Activated naive CD8-positive, alpha-beta T cell treated with anti-CD3 and anti-CD28 coated beads, Interleukin-2, amount 50 U/mL, for 16 hours (primary cell): ENCODE measurements around the gene PRTFDC1.
"Not testable (repeated sequence)": the region's sequence is repeated elsewhere in the genome, so short reads cannot be mapped to it uniquely, and the experiment has no call there.

ENCODE experiments used
- DNase-seq: peaks from one replicate; pipeline ENCODE4 v3.0.0-alpha.2; 2020; ENCODE audit warnings: low read depth, low spot score

Gene PRTFDC1

DNA sequence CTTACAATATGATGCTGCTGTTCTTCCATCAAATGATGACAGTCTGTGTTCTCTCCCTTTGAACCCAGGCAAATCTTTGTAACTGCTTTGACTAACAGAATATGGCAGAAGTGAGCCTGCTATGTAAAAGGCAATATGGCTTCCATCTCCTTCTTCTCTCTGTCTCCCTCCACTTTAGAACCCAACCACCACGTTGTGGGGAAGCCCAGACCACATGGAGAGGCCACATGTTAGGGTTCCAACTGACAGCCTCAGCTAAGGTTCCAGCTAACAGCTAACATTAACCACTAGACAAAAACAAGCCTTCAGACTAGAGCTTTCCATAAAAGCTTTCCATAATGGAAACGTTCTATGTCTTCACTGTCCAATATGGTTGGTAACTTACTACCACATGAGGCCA, 107.7 kb downstream of the PRTFDC1 start:
- DNase-seq: no peak

DNA sequence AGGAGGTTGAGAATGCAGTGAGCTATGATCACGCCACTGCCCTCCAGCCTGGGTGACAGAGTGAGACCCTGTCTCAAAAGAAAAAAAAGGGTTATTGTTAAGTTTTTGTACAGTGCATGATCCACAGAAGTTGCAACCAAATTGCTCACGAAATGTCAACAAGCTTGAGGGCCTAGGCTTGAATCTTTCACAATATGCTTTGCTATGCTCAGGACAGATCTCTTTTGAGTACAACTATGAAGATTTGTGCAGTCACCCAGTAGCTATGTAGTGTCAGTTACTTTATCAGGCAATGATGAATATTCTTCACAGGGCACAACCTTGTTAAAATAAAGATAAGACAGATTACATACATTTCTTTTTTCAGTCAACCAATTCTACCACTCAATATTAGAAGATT, 109.2 kb downstream of the PRTFDC1 start:
- DNase-seq: no peak

DNA sequence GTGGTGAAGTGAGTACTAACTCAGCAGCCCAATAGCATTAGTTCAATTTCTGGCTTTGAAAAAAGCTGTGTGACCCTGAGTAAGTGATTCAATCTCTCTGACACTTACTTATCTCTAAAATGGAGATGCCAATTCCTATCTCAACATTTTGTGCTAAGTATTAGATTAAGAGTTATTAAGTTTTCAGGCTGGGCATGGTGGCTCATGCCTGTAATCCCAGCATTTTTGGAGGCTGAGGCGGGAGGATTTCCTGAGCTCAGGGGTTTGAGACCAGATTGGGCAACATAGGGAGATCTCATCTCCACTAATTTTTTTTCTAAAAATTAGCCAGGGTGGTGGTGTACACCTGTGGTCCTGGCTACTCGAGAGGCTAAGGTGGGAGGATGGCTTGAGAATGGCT, 109.5 kb downstream of the PRTFDC1 start:
- DNase-seq: no peak

DNA sequence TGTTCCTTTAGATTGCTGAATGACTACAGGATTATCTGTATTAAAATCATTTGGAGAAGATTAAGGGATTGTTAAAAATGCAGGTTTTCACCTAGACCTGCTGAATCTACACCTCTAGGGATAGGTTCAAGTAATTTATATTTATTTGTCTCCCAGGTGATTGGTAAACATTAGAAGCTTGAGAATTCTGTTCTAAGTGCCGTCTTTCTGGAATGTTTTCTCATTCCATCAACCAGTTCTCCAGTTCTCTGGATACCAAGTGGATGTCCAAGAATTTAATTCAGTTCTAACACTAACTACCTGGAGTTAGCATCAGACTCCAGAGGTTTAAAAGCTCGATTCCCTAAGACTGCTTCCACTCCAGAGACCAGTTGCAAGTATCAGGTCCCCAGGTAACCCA, 110.9 kb downstream of the PRTFDC1 start:
- no peak for DNase-seq

DNA sequence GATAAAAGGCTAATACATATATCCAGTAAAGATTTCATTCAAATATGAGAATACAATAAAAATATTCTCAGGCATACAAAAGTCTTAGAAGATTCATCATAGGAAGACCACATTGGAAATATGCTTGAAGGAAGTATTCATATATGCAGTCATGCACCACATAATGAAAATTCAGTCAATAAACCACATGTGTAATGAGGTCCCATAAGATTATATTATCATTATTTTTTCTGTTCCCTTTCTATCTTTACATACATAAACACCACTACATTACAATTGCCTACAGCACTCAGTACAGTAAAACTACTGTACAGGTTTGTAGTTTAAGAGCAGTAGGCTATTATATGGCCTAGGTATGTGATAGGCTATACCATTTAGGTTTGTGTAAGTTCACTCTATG, 111.6 kb downstream of the PRTFDC1 start:
- no peak for DNase-seq

DNA sequence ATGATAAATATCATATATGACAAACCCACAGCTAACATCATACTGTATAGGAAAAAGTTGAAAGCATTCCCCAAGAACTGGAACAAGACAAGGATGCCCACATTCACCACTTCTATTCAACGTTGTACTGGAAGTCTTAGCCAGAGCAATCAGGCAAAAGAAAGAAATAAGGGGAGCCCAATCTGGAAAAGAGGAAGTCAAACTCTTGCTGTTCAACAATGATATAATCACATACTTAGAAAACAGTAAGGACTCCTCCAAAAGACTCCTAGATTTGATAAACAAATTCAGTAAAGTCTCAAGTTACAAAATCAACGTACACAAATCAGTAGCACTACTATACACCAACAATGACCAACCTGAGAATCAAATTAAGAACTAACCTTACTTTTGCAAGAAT, 114.6 kb downstream of the PRTFDC1 start:
- not testable (repeated sequence) for DNase-seq

DNA sequence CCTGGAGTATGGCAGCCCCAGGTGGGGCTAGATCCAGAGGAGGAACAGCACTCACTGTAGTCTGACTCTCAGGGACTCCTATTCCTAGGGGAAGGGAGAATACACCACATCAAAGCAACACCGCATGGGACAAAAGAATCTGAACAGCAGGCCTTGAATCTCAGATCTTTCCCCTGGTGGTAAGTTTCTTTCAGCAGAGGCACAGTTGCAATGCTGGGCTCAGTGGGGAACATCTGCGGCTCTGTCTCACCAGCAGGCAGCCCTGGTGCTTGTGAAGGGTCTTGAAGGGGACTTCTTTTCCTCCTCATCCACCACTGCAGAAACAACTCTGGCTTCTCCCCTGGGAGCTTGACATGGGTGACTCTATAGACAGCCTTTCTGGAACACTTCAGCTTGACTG, 117.5 kb downstream of the PRTFDC1 start:
- DNase-seq: no peak

DNA sequence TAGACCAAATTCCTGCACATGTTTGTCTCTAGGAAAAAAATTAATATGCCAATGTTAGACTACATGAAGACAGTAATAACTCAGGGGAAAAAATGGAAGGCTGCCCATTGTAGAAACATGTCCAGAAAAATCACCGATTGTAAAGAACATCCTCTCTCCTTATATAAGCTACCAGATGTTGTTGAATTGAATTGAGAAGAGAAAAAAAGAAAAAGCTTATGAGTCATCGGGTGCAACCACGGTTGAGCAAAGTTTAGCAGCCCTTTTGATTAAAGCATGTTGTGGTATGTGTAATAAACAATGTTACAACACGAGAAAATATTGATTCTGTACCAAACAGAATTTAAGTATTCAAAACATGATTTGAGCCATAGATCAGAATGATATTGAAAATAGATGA, 126.4 kb downstream of the PRTFDC1 start:
- no peak for DNase-seq

DNA sequence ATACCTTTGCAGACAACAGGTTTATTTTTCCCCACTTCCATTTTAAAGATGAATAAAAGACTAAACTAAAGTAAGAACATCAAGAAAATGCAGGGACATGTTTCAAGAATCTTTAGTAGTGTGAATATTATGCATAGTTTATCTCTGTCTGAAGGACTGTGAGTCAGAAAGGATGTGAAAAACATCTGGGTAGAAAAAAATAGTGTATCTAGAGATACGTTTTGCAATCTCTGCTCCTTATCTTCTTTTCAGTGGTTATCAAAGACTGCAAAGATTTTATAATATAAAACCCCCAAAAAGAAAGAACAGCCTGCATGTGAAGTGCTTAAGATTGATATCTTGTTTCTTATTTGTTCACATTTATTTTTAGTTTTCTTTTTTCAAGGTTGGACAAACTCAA, 126.9 kb downstream of the PRTFDC1 start:
- DNase-seq: no peak

DNA sequence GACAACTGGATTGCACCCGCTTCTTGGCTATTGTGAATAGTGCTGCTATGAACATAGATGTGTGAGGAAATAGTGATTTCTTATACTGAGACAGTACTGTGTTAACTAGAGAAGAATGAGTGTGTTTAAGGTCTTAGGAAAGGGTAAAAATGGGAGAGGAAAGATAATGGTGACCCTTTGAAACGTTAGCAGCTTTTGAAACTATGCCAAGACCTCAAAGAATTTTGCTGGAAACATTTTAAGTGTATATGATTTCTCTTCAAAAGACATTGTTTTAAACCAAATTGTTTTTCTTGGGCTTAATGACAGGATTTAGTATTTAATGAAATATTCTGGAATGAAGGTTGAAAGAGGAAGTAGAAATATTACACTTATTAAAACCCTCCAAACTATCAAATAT, 127.9 kb downstream of the PRTFDC1 start:
- no peak for DNase-seq

DNA sequence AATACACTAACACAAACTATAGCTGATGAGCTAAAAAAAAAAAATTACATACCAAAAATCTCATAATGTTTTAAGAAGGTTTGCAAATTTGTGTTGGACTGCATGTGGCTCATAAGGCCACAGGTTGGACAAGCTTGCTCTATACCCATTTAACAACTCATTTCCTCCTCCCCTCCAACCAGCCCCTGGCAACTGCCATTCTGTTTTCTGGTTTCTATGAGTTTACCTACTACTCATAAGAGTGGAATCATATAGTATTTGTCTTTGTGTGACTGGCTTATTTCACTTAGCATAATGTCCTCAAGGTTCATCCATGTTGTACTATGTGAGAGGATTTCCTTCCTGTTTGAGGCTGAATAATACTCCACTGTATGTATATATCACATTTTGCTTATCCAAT, 128.3 kb downstream of the PRTFDC1 start:
- no peak for DNase-seq

DNA sequence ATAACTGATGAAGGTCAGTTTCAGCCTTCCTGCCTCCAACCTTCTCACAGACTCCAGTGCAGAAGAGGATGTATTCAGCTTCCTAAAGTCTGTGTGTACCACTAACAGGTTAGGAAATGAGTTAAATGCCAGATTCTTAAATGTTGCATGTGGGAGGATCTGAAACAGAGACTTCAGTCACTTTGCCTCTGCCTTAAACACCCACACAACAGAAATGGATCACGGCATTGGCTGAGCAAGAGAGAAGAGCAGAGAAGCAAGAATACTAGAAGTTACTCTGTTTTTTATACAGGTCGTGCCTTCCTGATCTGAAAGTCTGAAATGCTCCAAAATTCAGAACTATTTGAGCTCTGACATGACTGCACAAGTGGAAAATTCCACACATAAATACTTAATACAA, 129.8 kb downstream of the PRTFDC1 start:
- no peak for DNase-seq

DNA sequence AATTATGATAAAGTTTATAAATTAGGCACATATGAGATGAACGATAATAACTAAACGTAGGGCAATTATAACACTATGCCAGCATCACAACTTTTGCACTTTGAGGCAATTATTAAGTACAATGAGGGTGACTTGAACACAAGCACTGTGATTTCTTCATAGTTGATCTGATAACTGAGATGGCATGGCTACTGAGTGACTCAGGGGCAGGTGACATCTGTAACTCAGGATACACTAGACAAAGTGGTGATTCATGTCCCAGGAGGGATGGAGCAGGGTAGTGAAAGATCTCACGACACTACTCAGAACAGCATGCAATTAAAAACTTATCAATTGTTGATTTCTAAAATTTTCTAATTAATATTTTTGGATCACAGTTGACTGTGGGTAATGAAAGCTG, 130.4 kb downstream of the PRTFDC1 start:
- DNase-seq: no peak

DNA sequence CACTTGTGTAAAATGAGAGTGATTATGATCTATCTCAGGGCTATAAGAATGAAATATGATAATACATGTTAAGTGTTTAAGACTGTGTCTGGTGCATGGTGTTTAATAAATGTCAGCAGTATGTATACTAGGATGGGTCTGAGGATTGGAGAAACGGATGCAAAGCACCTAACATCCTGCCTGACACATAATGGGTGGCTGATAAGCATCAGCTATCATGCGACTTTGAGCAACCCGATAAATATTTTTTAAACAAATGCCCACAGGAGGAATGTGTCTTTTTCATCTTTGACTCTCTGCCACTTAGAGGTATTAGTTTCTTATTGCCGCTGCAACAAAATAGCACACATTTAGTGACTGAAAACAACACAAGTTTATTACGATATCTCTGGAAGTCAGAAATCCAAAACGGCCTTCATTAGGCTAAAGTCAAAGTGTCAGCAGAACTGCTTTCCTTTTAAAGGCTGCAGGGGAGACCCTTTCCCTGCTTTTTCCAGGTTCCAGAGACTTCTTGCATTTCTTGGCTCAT, 135.5 kb downstream of the PRTFDC1 start:
- no peak for DNase-seq

DNA sequence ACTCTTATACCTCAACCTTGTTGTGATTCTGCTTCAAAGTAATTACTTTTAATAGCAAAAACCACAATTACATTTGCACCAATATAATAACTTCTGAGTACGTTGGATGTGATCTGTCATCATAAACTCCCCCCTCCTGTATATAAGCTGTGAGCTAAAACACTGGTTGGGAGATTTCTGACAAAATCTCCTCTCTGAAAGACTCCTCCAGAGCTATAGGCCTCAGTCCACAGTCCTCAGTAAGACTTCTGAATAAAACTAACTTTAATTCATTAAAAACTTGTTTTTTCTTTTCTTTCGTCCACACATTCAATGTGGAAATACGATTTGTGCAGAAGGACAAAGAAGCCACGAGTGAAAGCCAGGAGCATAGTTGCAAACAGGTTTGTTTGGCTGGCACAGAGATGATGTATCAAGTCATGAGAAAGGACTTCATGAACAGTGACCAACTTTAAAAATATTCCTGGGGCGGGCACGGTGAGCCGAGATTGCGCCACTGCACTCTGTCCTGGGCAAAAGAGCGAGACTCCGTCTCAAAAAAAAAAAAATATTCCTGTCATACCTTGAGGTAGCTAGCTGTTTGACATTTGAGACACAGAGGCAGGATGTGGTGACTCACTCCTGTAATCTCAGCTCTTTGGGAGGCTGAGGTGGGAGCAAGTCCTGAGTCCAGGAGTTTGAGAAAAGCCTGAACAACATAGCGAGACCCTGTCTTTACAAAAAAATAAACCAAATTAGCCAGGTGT, 137.7 kb downstream of the PRTFDC1 start:
- DNase-seq: no peak

DNA sequence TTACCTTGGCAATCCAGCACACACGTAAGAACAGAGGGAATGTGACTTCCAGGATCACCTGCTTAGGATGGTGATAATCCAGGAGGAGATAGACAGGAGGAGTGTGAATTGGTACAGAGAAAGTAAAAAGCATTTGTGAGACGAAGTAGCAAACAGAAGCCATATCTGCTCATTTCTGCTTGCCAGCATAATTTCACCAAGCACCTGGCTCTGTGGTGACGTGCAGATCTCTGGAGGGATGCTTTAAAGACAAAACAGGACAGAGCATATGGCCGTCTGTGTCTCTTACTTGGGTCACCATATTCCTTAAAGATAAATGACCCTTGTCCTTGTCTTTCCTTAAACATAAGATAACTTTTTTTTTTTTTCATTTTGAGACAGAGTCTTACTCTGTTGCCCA, 138.6 kb downstream of the PRTFDC1 start:
- DNase-seq: no peak

DNA sequence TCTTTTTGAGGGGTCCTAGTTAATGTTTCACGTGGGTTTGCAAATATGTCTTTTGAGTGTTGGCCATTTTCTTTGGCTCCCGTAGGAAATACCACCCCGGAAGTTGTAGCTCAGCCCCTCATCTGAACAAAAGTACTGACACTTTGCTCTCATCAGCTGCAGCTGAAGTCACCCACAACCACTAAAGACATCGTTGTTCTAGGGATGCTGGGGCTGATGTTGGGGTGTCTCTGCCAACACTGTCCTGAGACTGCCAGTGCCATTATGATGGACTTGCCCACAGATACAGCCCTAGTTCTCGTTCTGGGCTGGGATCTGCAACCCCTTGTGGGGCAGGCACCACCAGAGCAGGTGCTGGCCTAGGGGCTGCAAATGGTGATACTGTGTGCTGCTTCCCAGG, 146.1 kb downstream of the PRTFDC1 start:
- DNase-seq: no peak

DNA sequence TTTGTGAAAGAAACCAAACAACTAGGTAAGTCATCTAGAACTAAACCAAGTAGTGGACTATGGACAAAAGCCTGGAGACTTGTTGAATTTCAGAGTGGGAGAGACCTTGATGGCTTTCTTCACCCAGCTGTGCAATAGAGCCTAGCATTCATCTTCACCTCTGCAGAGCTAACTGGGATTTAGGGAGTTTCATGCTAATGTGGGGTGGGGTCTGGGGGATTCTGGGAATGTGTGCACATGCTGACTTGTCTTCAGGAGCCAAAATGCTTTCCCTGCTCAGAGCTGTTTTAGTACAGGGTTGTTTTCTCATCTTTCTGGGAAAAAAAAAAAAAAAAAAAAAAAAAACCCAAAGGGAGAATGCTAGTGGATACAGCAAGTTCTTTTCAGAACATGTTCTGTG, 147.4 kb downstream of the PRTFDC1 start:
- no peak for DNase-seq

DNA sequence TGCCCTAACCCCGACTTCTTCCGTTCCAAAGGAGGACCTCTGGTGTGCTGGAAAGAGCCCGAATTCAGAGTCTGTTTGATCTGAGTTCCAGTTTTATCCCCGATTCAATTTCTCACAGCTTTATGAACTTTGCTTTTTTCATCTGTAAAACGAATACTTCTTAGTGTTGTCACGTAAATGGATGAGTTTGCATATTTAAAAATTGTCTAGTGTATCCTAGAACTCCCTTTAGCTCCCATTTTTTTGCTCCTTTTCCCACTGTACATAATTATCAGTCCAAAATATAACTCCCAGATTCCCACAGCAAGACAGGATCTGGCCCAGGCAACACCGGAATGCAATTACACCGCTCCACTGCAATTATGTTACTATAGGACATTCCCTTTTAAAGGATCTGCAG, 148.0 kb downstream of the PRTFDC1 start:
- no peak for DNase-seq

DNA sequence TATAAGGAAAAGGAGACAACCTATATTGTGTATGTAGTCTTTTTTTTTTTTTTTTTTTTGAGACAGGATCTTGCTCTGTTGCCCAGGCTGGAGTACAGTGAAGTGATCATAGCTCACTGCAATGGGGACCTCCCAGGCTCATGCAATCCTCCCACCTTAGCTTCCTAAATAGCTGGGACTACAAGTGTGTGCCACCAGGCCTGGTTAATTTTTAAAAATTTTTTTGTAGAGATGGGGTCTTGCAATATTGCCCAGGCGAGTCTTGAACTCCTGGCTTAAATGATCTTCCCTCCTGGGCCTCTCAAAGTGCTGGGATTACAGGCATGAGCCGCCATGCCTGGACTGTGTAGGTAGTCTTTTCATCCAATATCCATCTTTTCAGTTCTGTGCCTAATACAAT, 150.0 kb downstream of the PRTFDC1 start:
- DNase-seq: no peak

DNA sequence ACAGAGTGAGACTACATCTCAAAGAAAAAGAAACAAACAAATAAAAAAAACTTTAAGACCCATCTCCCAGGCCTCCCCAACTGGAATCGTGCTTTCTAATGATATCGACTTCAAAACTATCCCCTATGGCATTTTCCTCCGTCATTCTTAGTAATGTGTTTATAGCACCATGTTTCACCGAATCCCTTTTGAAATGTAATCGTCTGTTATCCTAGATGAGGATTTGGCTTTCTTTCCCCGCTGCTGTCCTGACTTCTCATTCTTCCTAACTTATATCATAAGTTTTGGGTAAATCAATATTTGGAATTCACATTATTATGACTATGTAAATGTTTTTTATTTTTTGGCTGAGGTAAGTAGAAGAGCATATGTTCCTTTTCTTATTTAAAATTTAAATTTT, 151.5 kb downstream of the PRTFDC1 start:
- no peak for DNase-seq
